ENCODE results near the gene DGKZ. TPM values are rescaled to one million over a fixed set of nuclear protein-coding genes. Genes with fewer than 3 reads are reported as not detected.

The DGKZ gene
- total RNA-seq, 1 experiment from 2014 or later, result 68.9 TPM

GRCh38 chr11:46367916-46368267 lies 20.6 kb downstream of the DGKZ start:
- no peak; the same call in 1 of the 3 replicates for TF ChIP-seq CTCF (conservative IDR thresholded peaks at IDR 0.05)
- Histone ChIP-seq H3T11ph (ENCODE audit: low read length) (no peak overlapping the region), H3K27ac (ENCODE audit: insufficient read length, low read depth, low read length) (no peak overlapping the region), H3K9ac (ENCODE audit: extremely low read depth, insufficient read length, low read length) (no peak overlapping the region), H4K91ac (ENCODE audit: insufficient read length, low read depth, low read length) (no peak overlapping the region), H3K4me1 (ENCODE audit: insufficient read depth, low read length) (peaks cover 3% of the 10 kb centered on the region; the same call in 1 of the 2 replicates), H3K27me3 (ENCODE audit: insufficient read depth, low read length) (no peaks in the 10 kb centered on the region), H4K5ac (ENCODE audit: insufficient read length, low read depth, low read length) (no peak overlapping the region), H3K23ac (ENCODE audit: insufficient read length, low read depth, low read length) (no peak overlapping the region), H4K8ac (replicated peaks; ENCODE audit: insufficient read length, low read depth, low read length) (no peak overlapping the region), H2AK5ac (ENCODE audit: insufficient read length, low read length) (no peak overlapping the region), H2BK12ac (ENCODE audit: insufficient read length, low read depth, low read length) (no peak overlapping the region), H4K20me1 (ENCODE audit: control insufficient read depth, insufficient read depth, insufficient read length) (no peaks in the 10 kb centered on the region), H3K56ac (ENCODE audit: insufficient read length, low read depth, low read length) (no peak overlapping the region), H2BK5ac (ENCODE audit: insufficient read length, low read length) (no peak overlapping the region), H3K14ac (ENCODE audit: insufficient read depth, low read length) (no peak overlapping the region), H3K4ac (ENCODE audit: low read depth, low read length) (no peak overlapping the region), H3K79me2 (ENCODE audit: insufficient read depth, low read length) (no peaks in the 10 kb centered on the region; the same call in 1 of the 2 replicates), H3K23me2 (ENCODE audit: insufficient read length, low read depth, low read length, poor library complexity, severe bottlenecking) (no peaks in the 10 kb centered on the region), H3K9me3 (ENCODE audit: control insufficient read depth, low read depth, low read length) (no peaks in the 10 kb centered on the region), H2AFZ (ENCODE audit: low read length) (no peak overlapping the region), H3K4me2 (ENCODE audit: insufficient read depth, insufficient read length, low read length) (no peak overlapping the region), H3K18ac (ENCODE audit: insufficient read length, low read depth, low read length) (no peak overlapping the region), H2BK15ac (ENCODE audit: low read depth, low read length) (no peak overlapping the region), H2BK20ac (ENCODE audit: low read depth, low read length, poor library complexity, severe bottlenecking) (no peak overlapping the region), H2BK120ac (ENCODE audit: low read depth, low read length, poor library complexity, severe bottlenecking) (no peak overlapping the region), H3K79me1 (ENCODE audit: insufficient read depth, low read depth, low read length, poor library complexity, severe bottlenecking) (no peaks in the 10 kb centered on the region)
- Mint-ChIP-seq H3K27ac (no peak overlapping the region), H3K9me3 (no peaks in the 10 kb centered on the region), H3K36me3 (ENCODE audit: insufficient read depth in 1 of 3, low read depth in 3 of 3) (peaks cover 10 to 26% (median 23%) of the 10 kb centered on the region in 3 experiments; a peak in 6 of 7 replicates), H3K4me3 (no peak overlapping the region), H3K4me1 (peaks cover 16 to 31% of the 10 kb centered on the region in 2 experiments), H3K27me3 (ENCODE audit: low read depth) (no peaks in the 10 kb centered on the region)
- WGBS (ENCODE audit: extremely low coverage, insufficient read length, low lambda C conversion rate), result no CpG with 5 or more reads among the region's 12 CpGs
- DNase-seq, result no peak
